Esophagus muscularis mucosa (tissue), 4 donors: ENCODE data around the gene ZNF441. TPM values are rescaled to one million over a fixed set of nuclear protein-coding genes. Genes with fewer than 3 reads are reported as not detected.
"Not testable (repeated sequence)": the region's sequence is repeated elsewhere in the genome, so short reads cannot be mapped to it uniquely, and the experiment has no call there.

ENCODE experiments used
- DNase-seq: peaks from one replicate; pipeline ENCODE4 v3.0.0-alpha.2; 2017; ENCODE audit errors: extremely low spot score
- H3K27ac ChIP-seq, 4 donors: fragments of 200-600 bp; sonication (generic); replicated peaks in 1 of 4; 1 replicate in 3 of 4; 2 replicates in 1 of 4; pipeline ENCODE4 v1.5.1; 2016 to 2019; ENCODE audit warnings: mild to moderate bottlenecking in 1 of 4
- H3K27me3 ChIP-seq, 4 donors: fragments of 200-600 bp; sonication (generic); one replicate each; pipeline versions ENCODE4 v1.5.1 to v1.6.0; 2016 to 2019
- H3K36me3 ChIP-seq, 4 donors: fragments of 200-600 bp; sonication (generic); one replicate each; pipeline ENCODE4 v1.5.1; 2016 to 2019
- H3K4me1 ChIP-seq, 4 donors: fragments of 200-600 bp; sonication (generic); one replicate each; pipeline ENCODE4 v1.5.1; 2016 to 2019
- H3K4me3 ChIP-seq, 4 donors: fragments of 200-600 bp; sonication (generic); 1 replicate in 2 of 4; 2 replicates in 2 of 4; pipeline ENCODE4 v1.5.1; 2016 to 2019; ENCODE audit warnings: mild to moderate bottlenecking in 4 of 4, moderate library complexity in 1 of 4
- H3K9me3 ChIP-seq, 4 donors: fragments of 200-600 bp; sonication (generic); 1 replicate in 3 of 4; 2 replicates in 1 of 4; pipeline ENCODE4 v1.5.1; 2016 to 2019
- EP300 ChIP-seq: sonication (generic); formaldehyde crosslinking; IDR thresholded peaks from one replicate; pipeline ENCODE4 v1.6.1; 2017; ENCODE audit warnings: antibody characterized with exemption
- POLR2A ChIP-seq: fragments of 450-650 bp; IDR thresholded peaks from one replicate; pipeline ENCODE4 v1.6.1; 2017; ENCODE audit warnings: antibody characterized with exemption, moderate library complexity, mild to moderate bottlenecking, low read depth
- POLR2AphosphoS5 ChIP-seq, 2 donors: sonication (generic); formaldehyde crosslinking; IDR thresholded peaks; one replicate each; pipeline ENCODE4 v1.6.1; 2017; ENCODE audit warnings: antibody characterized with exemption in 2 of 2
- WGBS: methylation state at CpG from one replicate; pipeline ENCODE4 v1.1.5; 2018; 5-methylcytosine and 5-hydroxymethylcytosine counted together
- intact Hi-C: fragments of 100-400 bp; cut with DNase I; formaldehyde crosslinking; loops from one replicate; pipeline ENCODE4 v1.15.1; 2023
- total RNA-seq, 4 donors: library from RNA; depleted of rRNA; stranded (reverse); fragments of >200 nt; gene quantifications; one replicate each; pipeline versions ENCODE4 v1.1.0 to v1.2.1, GENCODE V29; 2016
- TF ChIP-seq, protein P1 (sequence below), 3 experiments: fragments of 200-600 bp in 2 of 3; fragments of 450-650 bp in 1 of 3; sonication (generic) in 2 of 3; IDR thresholded peaks; one replicate each; pipeline ENCODE4 v1.5.1; 2017 to 2019; ENCODE audit warnings: antibody characterized with exemption in 3 of 3, mild to moderate bottlenecking in 2 of 3, moderate library complexity in 1 of 3

ZNF441 gene
- total RNA-seq, 4 donors from 2014 or later, result 5.6 to 7.9 (median 6.5) TPM

DNA sequence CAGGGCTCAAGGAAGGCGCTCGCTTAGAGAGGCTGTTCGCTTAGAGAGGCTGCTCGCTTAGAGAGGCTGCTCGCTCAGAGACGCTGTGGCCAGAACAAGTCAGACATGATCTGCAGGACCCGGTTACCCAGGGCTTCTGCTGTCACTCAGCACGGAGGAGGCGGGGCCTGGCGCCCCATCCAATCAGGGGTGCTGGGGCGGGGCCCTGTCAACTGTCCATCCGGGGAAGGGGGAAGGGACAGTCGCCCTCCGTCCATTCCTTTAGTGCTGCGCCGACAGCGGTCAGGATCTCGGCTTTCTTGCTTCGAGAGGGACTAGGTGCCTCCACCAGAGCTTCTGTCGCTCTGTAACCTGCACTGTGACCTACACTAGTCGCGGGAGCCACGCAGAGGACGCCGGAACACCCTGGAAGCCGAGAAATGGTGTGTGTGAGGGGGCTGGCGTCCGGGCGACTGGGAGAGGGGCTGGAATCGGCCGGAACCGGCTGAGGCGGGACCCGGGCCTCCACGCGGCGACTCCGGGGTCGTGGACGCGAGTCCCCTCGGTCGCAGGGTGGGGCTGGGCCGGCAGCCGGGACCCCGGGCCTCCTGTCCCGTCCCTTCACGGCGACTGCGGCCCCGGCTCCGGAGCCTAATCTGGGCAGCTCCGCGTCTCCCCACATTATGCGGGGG is 47.4 kb downstream of the ZNF441 start, which contains the start of gene ZNF440:
TSS of gene ZNF440 (plus strand) at position 245 of the 671 bp plus-strand sequence. CDS start at position 420, 175 bp downstream.
- DNase-seq, result peak; percentile 98
- H3K4me3 ChIP-seq, result peak within 1 kb of the TSS; percentile 64 to 89 (median 80)
- 0% methylated on average over 18 of the region's 55 CpGs for WGBS
- intact Hi-C loops, result no loop called here
- H3K4me1 ChIP-seq, result peaks cover 11 to 29% (median 20%) of the 10 kb centered on the region in 4 donors
- no peaks in the 10 kb centered on the region for H3K27me3 ChIP-seq
- H3K27ac ChIP-seq, result peak within 1 kb of the TSS; percentile 89 to 91 (median 90)
- H3K36me3 ChIP-seq, result peaks cover 0 to 3% (median 0%) of the 10 kb centered on the region in 4 donors
- H3K9me3 ChIP-seq, result no peaks in the 10 kb centered on the region
- no peak for TF ChIP-seq EP300
- TF ChIP-seq POLR2A, result peak; percentile 37
- TF ChIP-seq, protein P1, sequence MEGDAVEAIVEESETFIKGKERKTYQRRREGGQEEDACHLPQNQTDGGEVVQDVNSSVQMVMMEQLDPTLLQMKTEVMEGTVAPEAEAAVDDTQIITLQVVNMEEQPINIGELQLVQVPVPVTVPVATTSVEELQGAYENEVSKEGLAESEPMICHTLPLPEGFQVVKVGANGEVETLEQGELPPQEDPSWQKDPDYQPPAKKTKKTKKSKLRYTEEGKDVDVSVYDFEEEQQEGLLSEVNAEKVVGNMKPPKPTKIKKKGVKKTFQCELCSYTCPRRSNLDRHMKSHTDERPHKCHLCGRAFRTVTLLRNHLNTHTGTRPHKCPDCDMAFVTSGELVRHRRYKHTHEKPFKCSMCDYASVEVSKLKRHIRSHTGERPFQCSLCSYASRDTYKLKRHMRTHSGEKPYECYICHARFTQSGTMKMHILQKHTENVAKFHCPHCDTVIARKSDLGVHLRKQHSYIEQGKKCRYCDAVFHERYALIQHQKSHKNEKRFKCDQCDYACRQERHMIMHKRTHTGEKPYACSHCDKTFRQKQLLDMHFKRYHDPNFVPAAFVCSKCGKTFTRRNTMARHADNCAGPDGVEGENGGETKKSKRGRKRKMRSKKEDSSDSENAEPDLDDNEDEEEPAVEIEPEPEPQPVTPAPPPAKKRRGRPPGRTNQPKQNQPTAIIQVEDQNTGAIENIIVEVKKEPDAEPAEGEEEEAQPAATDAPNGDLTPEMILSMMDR (IDR thresholded peaks at IDR 0.05), result peak in 1 of 3 experiments; percentile 7
- peak; percentile 95 to 97 for TF ChIP-seq POLR2AphosphoS5 (IDR thresholded peaks at IDR 0.05)

DNA sequence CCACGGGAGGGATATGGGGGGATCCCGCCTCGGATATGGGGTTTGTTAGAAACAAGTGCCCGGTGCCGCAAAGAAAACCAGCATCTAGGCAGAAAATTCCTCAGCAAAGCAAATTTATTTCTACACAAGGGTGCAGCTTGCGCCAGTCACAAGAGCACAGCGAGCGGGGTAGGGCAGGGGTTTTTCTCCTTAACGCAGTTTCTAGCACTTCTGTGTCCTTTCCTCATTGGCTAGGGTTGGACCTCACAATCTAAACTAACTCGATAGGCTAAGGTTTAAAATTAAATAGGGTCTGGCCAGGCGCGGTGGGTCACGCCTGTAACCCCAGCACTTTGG is 47.9 kb downstream of the ZNF441 start:
- no peak for DNase-seq
- intact Hi-C loops, result no loop called here
- 12% methylated on average over 13 of the region's 13 CpGs for WGBS
- Histone ChIP-seq H3K4me1 (peaks cover 11 to 29% (median 20%) of the 10 kb centered on the region in 4 donors), H3K27me3 (no peaks in the 10 kb centered on the region), H3K9me3 (no peaks in the 10 kb centered on the region), H3K27ac (peak overlapping the region; percentile 89 to 91 (median 90)), H3K4me3 (peak overlapping the region; percentile 64 to 89 (median 80)), H3K36me3 (peaks cover 0 to 8% (median 0%) of the 10 kb centered on the region in 4 donors)
- no peak for TF ChIP-seq POLR2AphosphoS5 (IDR thresholded peaks at IDR 0.05)

GRCh38 chr19:11821474-11822109 is 54.8 kb downstream of the ZNF441 start:
- Histone ChIP-seq H3K27me3 (no peaks in the 10 kb centered on the region), H3K36me3 (peaks cover 0 to 30% (median 8%) of the 10 kb centered on the region in 4 donors), H3K9me3 (no peaks in the 10 kb centered on the region), H3K4me3 (no peak overlapping the region), H3K27ac (no peak overlapping the region), H3K4me1 (peaks cover 0 to 2% (median 0%) of the 10 kb centered on the region in 4 donors)
- intact Hi-C loops, result no loop called here
- WGBS, result 71% methylated on average over 5 of the region's 5 CpGs
- no peak for TF ChIP-seq POLR2AphosphoS5 (IDR thresholded peaks at IDR 0.05)
- no peak for TF ChIP-seq POLR2A
- TF ChIP-seq EP300, result no peak
- TF ChIP-seq, protein P1 (IDR thresholded peaks at IDR 0.05), result no peak
- no peak for DNase-seq

- 96% methylated on average over 7 of the region's 7 CpGs for WGBS
- DNase-seq, H3K4me1 ChIP-seq, H3K4me3 ChIP-seq, H3K27me3 ChIP-seq, intact Hi-C loops, H3K27ac ChIP-seq: not testable (repeated sequence)
- Histone ChIP-seq H3K9me3 (peaks cover 5 to 34% (median 26%) of the 10 kb centered on the region in 4 donors), H3K36me3 (peaks cover 23 to 57% (median 37%) of the 10 kb centered on the region in 4 donors)
Observed at GRCh38 chr19:11828957-11829876, 62.4 kb downstream of the ZNF441 start.

DNA sequence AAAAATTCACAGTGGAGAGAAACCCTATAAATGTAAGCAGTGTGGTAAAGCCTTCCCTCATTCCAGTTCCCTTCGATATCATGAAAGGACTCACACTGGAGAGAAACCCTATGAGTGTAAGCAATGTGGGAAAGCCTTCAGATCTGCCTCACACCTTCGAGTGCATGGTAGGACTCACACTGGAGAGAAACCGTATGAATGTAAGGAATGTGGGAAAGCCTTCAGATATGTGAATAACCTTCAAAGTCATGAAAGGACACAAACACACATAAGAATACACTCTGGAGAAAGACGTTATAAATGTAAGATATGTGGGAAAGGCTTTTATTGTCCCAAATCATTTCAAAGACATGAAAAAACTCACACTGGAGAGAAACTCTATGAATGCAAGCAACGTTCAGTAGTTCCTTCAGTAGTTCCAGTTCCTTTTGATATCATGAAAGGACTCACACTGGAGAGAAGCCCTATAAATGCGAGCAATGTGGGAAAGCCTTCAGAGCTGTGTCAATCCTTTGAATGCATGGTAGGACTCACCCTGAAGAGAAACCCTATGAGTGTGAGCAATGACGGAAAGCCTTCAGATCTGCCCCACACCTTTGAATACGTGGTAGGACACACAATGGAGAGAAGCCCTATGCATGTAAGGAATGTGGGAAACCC is 65.6 kb downstream of the ZNF441 start:
- DNase-seq, result no peak
- 97% methylated on average over 8 of the region's 8 CpGs for WGBS
- H3K27ac ChIP-seq, result no peak overlapping the region
- H3K27me3 ChIP-seq, result no peaks in the 10 kb centered on the region
- H3K36me3 ChIP-seq, result peaks cover 23 to 59% (median 37%) of the 10 kb centered on the region in 4 donors
- no peaks in the 10 kb centered on the region for H3K4me1 ChIP-seq
- TF ChIP-seq POLR2A (no peak), EP300 (no peak), POLR2AphosphoS5 (IDR thresholded peaks at IDR 0.05) (no peak)
- TF ChIP-seq, protein P1 (IDR thresholded peaks at IDR 0.05), result no peak
- intact Hi-C loops, result no loop called here
- no peak overlapping the region for H3K4me3 ChIP-seq
- peaks cover 5 to 34% (median 27%) of the 10 kb centered on the region in 4 donors for H3K9me3 ChIP-seq
